ENCODE measurements around the gene ATG7. TPM values are rescaled to one million over a fixed set of nuclear protein-coding genes. Genes with fewer than 3 reads are reported as not detected.

Gene ATG7
- total and polyA plus RNA-seq, 2 donors: 14.1 to 63.2 TPM

DNA sequence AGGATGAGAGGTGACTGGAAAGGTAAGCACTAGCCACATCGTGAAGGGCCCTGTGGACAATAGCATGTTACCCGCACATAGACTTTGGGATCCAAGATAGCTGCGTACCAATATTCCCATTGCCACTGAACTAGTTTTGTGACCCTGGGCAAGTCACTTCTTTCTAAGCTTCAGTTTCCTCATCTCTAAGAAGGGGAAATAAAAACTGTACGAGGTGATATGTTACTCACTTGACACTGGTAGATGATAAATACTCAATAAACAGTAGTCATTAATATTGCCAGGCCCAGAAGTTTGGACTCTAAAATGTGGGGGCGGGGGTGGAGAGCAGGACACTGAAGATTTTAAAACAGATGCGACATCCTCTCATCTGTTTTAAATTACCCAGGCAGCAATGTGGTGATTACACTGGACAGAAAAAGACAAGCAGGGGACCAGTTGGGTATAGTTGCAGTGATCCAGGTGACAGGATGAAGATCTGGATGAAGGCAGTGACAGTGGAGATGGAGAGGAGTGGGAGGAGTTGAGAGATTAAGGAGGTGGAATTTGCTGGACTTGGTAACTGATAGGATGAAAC is 2.5 kb downstream of the ATG7 start:
- no peak overlapping the region for H3K27ac ChIP-seq (ENCODE audit: low read depth)
- 83% methylated on average over 6 of the region's 6 CpGs for WGBS

DNA sequence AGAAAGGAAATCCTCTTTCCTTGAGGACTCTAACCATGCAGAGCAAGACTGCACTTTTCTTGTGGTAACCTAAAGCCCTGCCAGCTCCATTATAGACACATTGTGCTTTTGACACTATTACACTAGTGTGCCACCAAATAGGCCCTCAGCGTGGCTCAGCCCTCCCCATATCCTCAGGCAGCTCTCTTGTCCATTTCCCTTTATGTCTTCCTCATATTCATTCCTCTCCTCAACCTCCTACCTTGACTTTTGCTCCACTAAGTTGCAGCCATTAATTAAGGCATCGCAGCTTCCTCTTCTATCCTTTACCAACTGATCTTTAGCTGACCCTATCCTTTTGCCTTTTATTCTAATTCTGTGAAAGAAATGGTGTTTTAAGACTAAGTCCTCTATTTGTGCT is 3.7 kb downstream of the ATG7 start:
- Histone ChIP-seq H3K4me3 (ENCODE audit: low read depth, low read length) (no peak overlapping the region), H3K36me3 (ENCODE audit: insufficient read depth) (no peaks in the 10 kb centered on the region), H3K4me1 (ENCODE audit: insufficient read depth) (no peaks in the 10 kb centered on the region), H3K27ac (ENCODE audit: low read depth) (no peak overlapping the region)
- no peak for DNase-seq (ENCODE audit: extremely low spot score)
- 40% methylated on average over 2 of the region's 2 CpGs for WGBS

More for the DNA sequence above, 2.5 kb downstream of the ATG7 start:
- no peak overlapping the region for H3K4me3 ChIP-seq (ENCODE audit: low read depth, low read length)
- DNase-seq (ENCODE audit: extremely low spot score): no peak
- no peaks in the 10 kb centered on the region for H3K4me1 ChIP-seq (ENCODE audit: insufficient read depth)
- H3K36me3 ChIP-seq (ENCODE audit: insufficient read depth): no peaks in the 10 kb centered on the region

DNA sequence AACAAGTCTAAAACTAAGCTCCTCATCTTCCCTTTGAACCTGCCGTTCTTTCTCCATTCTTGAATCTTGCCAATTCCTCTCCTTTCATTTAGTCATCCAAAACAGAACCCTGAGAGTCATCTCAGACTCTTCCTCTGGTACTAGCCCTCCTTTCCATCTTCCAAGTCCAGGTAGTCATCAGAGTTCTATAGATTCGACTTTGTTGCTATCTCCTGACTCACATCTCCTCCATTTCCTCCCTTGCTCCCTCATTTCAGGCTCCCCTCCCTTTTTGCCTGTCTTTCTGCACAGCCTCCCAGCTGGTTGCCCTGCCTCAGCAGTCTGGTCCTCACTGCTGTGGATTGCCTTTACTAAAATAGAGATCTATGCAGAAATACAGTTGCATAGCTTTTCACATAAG is 4.7 kb downstream of the ATG7 start:
- Histone ChIP-seq H3K36me3 (ENCODE audit: insufficient read depth) (no peaks in the 10 kb centered on the region), H3K4me3 (ENCODE audit: low read depth, low read length) (no peak overlapping the region), H3K27ac (ENCODE audit: low read depth) (no peak overlapping the region), H3K4me1 (ENCODE audit: insufficient read depth) (no peaks in the 10 kb centered on the region)
- 88% methylated on average over 2 of the region's 2 CpGs for WGBS
- no peak for DNase-seq (ENCODE audit: extremely low spot score)

DNA sequence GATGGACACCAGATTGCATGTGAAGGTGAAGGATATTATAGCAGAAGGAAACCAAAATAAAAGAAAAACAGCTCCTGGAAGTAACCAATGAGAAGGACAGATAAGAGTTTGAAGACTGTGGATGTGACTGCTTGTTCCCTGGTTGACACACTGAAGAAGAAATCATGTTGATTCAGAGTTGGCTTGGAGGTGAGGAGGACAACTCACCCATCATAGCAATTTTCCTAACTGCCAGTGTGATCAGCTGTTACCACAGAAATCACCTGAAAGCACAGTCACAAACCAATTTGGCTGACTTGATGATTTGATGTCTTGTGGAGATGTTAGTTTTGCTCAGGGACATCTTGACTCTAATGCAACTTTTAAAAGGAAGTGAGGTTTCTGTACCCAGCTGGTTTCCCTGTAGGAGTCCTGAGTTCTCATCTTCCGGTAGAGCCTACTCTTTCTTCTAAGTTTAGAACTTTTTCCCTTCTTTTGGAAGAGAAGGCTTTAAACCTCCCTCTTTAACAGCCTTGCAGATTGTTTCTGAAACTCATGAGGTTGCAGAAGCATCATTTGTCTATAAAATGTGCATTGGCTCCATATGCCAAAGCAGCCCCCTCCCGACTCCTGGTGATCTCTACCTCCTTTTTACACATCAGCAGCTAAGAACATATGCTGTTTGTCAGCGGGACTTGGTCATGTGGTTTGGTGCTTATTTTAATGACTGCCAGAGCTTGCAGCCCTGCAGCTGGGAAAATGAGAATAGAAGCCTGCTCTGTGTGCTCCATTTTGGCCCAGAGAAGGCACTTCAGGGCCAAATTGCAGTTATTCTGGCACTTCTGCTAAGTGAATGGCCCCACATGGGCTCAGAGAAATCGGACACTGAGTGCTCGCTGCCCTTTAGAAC is 10.3 kb downstream of the ATG7 start:
- peak; percentile 69 for DNase-seq (ENCODE audit: extremely low spot score)
- no peaks in the 10 kb centered on the region for H3K36me3 ChIP-seq (ENCODE audit: insufficient read depth)
- H3K4me1 ChIP-seq (ENCODE audit: insufficient read depth): no peaks in the 10 kb centered on the region
- WGBS: 42% methylated on average over 5 of the region's 5 CpGs
- H3K4me3 ChIP-seq (ENCODE audit: low read depth, low read length): no peak overlapping the region
- H3K27ac ChIP-seq (ENCODE audit: low read depth): no peak overlapping the region

DNA sequence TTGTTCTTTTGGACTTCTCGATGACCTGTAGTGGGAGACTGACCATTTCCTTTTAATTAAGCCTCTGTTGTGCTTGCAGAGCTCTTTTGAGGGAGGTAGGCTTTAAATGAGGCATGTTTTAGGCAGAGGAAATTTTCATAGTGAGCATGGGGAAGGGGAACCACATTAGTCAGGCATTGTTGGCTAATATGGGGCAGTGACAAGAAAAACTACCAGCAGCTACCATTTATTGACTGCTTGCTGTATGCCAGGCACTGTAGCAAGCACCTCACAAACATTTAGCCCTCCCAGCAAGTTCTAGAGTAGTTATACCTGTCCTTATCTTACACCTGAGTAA is 10.9 kb downstream of the ATG7 start:
- H3K36me3 ChIP-seq (ENCODE audit: insufficient read depth): no peaks in the 10 kb centered on the region
- WGBS: 65% methylated on average over 1 of the region's 1 CpG
- no peak overlapping the region for H3K27ac ChIP-seq (ENCODE audit: low read depth)
- DNase-seq (ENCODE audit: extremely low spot score): no peak
- H3K4me1 ChIP-seq (ENCODE audit: insufficient read depth): peaks cover 1% of the 10 kb centered on the region
- H3K4me3 ChIP-seq (ENCODE audit: low read depth, low read length): no peak overlapping the region

DNA sequence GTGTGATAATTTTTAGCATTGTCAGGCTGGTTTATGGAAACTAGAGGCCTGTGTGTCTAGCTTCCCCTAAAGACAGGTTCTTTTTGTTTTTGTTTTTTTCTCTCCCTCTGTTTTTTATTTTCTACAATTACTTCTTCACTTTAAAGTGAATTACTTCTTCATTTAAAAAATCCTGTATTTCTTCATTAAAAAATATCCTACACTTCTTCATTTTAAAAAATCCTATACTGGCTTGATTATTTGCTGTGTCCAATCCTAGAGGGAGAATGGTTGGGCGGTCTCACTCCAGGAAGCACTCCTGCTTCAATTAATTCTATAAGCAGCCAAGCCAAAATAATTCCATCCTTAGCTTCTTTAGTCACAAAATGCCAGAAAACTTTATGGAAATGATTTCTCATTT is 11.8 kb downstream of the ATG7 start:
- H3K27ac ChIP-seq (ENCODE audit: low read depth): no peak overlapping the region
- 98% methylated on average over 1 of the region's 1 CpG for WGBS
- H3K36me3 ChIP-seq (ENCODE audit: insufficient read depth): no peaks in the 10 kb centered on the region
- H3K4me3 ChIP-seq (ENCODE audit: low read depth, low read length): no peak overlapping the region
- H3K4me1 ChIP-seq (ENCODE audit: insufficient read depth): peaks cover 1% of the 10 kb centered on the region
- no peak for DNase-seq (ENCODE audit: extremely low spot score)

DNA sequence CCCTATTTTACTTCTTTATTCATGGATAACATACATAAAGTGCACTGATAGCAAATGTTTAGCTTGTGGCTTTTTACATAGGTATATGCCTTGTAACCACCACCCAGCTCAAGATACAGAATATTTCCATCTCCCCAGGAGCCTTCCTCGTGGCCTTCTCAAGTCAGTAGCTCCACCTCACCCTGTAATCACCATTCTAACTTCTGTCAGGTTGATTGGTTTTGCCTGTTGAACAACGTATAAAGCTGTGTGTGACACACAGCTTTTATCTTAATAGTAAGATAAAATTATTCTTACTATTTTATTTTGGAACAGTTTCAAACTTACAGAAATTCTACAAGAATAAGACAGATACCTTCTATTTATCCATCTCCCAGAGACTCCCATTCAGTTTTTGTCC is 13.3 kb downstream of the ATG7 start:
- no peaks in the 10 kb centered on the region for H3K36me3 ChIP-seq (ENCODE audit: insufficient read depth)
- no peak overlapping the region for H3K27ac ChIP-seq (ENCODE audit: low read depth)
- no peak for DNase-seq (ENCODE audit: extremely low spot score)
- 57% methylated on average over 2 of the region's 2 CpGs for WGBS
- H3K4me1 ChIP-seq (ENCODE audit: insufficient read depth): peaks cover 1% of the 10 kb centered on the region
- no peak overlapping the region for H3K4me3 ChIP-seq (ENCODE audit: low read depth, low read length)

DNA sequence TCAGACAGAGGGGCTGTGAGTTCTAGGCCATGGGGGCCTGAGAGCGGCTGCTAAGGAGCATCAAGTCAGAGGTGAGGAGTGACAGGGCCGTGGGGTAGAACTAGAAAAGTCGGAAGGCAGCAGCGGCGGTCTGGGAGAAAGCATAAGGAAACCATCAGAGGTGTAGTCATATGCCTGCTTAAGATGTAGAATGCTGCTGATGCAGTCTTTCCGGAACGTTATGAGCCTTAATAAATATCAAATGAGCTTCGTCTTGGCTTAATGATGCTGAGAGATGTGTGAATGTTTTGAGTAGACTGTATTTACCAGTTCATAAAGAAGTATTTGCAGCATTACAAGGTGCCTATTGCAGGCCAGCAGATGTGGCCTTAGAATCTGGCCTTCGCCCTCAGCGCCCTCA is 15.2 kb downstream of the ATG7 start:
- 53% methylated on average over 10 of the region's 10 CpGs for WGBS
- Histone ChIP-seq H3K4me3 (ENCODE audit: low read depth, low read length) (no peak overlapping the region), H3K36me3 (ENCODE audit: insufficient read depth) (no peaks in the 10 kb centered on the region), H3K27ac (ENCODE audit: low read depth) (no peak overlapping the region), H3K4me1 (ENCODE audit: insufficient read depth) (peaks cover 1% of the 10 kb centered on the region)
- DNase-seq (ENCODE audit: extremely low spot score): no peak

DNA sequence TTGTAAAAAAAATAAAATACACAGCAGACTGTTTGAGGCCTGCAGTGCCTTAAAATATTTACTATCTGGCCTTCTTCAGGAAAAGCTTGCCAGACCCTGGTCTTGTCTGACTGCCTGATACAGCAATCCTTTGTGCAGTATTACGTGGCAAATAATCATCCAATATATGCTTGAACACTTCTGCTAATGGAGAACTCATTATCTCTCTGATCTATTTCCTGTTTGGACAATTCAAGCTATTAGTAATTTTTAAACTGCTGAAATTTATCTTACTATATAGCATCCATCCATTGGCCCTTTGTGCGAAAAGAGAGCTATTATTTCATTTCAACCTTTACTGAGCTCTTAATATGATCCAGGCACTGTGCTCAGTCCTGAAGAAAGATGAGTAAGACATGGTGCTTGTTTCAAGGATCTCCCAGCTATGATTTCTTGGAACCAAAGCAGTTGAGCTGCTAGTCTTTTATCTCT is 15.9 kb downstream of the ATG7 start:
- 48% methylated on average over 2 of the region's 2 CpGs for WGBS
- Histone ChIP-seq H3K36me3 (ENCODE audit: insufficient read depth) (no peaks in the 10 kb centered on the region), H3K27ac (ENCODE audit: low read depth) (no peak overlapping the region), H3K4me3 (ENCODE audit: low read depth, low read length) (no peak overlapping the region), H3K4me1 (ENCODE audit: insufficient read depth) (peaks cover 1% of the 10 kb centered on the region)
- no peak for DNase-seq (ENCODE audit: extremely low spot score)

DNA sequence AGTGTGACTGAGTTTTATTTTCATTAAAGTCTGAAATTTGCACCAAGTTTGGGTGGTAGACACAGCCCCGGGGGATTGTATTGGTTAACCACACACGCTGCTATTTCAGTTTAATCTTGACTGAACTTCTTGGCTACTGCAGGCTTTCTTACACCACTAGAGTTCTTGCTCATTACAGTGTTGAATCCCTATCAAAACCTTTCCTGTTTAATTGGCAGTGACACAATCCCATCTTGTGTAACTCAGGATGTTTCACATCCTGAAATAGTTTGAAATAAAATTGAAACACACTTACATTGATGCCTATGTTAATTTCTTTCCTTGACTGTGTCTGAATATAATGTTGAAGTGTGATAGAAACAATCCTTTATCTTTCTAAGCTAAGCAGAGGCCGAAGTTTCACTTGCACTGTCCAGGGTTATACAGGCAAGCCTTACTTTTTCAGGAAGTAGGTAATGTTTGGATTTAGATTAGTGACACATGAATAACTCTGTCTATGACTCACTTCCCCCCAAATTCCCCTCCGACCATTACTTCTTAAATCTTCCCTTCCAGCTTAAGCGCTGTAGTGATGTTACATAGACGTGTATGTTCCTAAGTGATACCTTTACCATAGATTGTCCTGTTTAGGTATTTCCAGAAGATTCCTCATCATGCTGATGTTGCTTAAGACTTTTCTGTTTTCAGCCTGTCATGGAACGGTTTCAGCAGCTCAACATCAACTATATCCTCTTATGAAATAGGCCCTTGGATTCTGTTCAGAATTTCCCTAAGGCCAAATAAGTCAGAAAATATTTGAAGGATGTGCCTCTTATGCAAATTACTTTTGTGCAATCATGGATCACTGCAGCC is 16.8 kb downstream of the ATG7 start:
- WGBS: 27% methylated on average over 7 of the region's 7 CpGs
- Histone ChIP-seq H3K4me3 (ENCODE audit: low read depth, low read length) (peak overlapping the region; percentile 1), H3K36me3 (ENCODE audit: insufficient read depth) (no peaks in the 10 kb centered on the region), H3K27ac (ENCODE audit: low read depth) (peak overlapping the region; percentile 68), H3K4me1 (ENCODE audit: insufficient read depth) (peaks cover 1% of the 10 kb centered on the region)
- no peak for DNase-seq (ENCODE audit: extremely low spot score)

DNA sequence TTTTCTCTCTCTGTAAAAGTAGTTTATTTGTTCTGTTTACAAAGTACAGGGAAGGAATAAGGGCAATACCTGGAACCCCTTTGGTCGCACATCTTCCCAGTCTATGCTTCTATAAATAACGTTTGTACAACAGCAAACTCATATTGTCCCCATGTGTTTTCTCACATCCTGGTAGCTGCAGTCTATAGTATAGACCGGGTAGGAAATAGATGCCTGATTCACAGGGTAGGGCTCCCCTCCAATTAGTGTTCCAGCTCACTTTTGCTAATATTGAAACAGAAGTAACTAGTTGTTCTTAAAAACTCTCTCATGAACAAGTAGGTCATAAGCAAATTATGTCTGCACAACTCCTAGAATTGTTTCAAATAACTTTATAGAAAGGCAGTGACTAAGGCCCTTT is 17.7 kb downstream of the ATG7 start:
- Histone ChIP-seq H3K27ac (ENCODE audit: low read depth) (no peak overlapping the region), H3K4me1 (ENCODE audit: insufficient read depth) (peaks cover 1% of the 10 kb centered on the region), H3K4me3 (ENCODE audit: low read depth, low read length) (no peak overlapping the region), H3K36me3 (ENCODE audit: insufficient read depth) (no peaks in the 10 kb centered on the region)
- DNase-seq (ENCODE audit: extremely low spot score): no peak
- WGBS: 80% methylated on average over 3 of the region's 3 CpGs

DNA sequence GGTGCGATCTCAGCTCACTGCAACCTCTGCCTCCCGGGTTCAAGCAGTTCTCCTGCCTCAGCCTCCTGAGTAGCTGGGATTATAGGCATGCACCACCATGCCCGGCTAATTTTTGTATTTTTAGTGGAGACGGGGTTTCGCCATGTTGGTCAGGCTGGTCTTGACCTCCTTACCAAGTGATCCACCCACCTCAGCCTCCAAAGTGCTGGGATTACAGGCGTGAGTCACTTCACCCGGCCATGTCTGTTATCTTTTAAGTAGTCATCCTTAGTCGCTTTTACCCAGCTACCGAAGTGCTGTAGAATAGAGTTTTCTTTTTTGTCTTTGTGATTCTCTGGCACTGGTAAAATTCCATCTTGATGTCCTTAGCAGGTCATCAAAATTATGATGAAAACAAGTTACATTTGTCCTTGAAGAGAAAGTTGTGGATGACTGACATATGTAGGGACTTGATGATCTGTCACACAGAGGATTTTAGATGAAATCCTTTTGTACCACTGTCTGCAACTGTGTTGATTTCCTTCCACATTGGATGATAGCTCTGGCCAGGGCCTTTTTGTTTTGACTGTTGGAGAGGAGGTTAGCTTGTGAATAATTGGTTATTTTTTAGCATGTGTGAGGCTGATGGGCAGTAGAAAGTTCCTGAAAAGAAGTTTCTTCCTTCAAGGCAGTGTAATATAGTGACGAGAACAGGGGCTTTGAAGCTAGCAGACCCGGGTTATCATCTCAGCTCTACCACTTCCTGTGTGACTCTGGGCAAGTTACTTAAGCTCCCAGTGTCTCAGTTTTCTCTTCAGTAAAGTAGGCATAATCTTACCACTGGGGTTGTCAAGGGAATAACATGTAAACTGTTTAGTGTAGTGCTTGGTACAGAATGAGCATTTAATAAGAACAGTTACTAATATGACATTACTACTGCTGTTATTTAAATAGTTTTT is 18.8 kb downstream of the ATG7 start:
- H3K4me3 ChIP-seq (ENCODE audit: low read depth, low read length): no peak overlapping the region
- 90% methylated on average over 11 of the region's 11 CpGs for WGBS
- no peak overlapping the region for H3K27ac ChIP-seq (ENCODE audit: low read depth)
- peaks cover 1% of the 10 kb centered on the region for H3K4me1 ChIP-seq (ENCODE audit: insufficient read depth)
- no peaks in the 10 kb centered on the region for H3K36me3 ChIP-seq (ENCODE audit: insufficient read depth)
- no peak for DNase-seq (ENCODE audit: extremely low spot score)

DNA sequence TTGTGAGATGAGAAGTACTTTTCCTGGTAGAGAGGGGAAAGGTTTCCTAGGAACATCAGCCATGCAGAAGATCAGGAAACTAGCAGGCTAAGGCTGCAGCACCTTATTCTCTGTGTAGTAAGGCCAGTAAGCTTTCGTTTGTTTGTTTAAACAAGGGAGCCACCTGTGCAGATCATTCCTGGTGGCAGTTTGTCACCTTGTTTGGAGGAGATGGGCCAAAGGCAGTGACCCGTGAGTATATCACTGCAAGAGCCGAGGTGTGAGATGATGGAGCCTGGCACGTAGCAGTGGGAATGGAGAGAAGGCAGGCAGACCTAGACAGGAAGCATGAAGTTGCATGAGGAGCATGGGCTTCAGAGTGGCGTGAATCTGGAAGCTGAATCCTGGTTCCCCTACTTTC is 19.6 kb downstream of the ATG7 start:
- Histone ChIP-seq H3K4me1 (ENCODE audit: insufficient read depth) (peaks cover 1% of the 10 kb centered on the region), H3K36me3 (ENCODE audit: insufficient read depth) (no peaks in the 10 kb centered on the region), H3K27ac (ENCODE audit: low read depth) (no peak overlapping the region), H3K4me3 (ENCODE audit: low read depth, low read length) (no peak overlapping the region)
- DNase-seq (ENCODE audit: extremely low spot score): no peak
- 90% methylated on average over 5 of the region's 5 CpGs for WGBS
